Testis (tissue), 2 donors: ENCODE data around the gene CNNM4.

Source experiments
- CTCF ChIP-seq, 3 experiments: fragments of 450-650 bp in 2 of 3; fragments of 200-600 bp in 1 of 3; sonication (generic) in 1 of 3; IDR thresholded peaks; one replicate each; pipeline ENCODE4 v1.5.1; 2016 to 2019; ENCODE audit warnings: antibody characterized with exemption in 3 of 3, mild to moderate bottlenecking in 2 of 3, moderate library complexity in 1 of 3
- POLR2A ChIP-seq: fragments of 450-650 bp; IDR thresholded peaks from one replicate; pipeline ENCODE4 v1.6.1; 2017; ENCODE audit warnings: antibody characterized with exemption, mild to moderate bottlenecking, moderate library complexity

DNA sequence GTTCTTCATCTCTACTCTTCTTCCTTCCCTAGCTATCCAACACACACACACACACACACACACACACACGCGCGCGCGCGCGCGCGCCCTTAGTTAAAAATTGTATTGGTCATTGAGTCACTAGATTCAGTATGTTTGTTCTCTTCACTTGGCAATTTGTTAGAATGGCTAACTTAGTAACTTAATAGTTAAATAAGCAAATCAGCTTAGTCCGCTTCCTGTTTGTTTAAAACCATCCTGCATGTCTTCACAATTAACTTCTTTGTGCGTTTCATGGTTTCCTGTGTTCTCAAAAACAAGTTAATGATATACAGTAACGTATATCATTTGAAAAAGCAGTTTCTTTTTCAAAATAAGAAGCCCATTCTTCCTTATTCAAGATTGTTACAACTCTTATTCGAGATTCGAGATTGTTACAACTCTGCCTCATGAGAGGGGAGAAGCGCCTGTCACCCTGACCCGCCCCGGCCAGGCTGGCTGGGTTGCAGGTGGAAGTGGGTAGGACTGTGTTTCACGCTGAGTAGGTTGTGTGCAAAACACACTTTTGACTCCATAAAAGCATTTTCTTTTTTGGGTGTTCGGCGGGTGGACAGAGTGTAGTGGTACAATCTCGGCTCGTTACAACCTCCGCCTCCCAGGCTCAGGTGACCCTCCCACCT lies 45.9 kb downstream of the CNNM4 start:
- no peak for TF ChIP-seq CTCF (IDR thresholded peaks at IDR 0.05)
- no peak for TF ChIP-seq POLR2A
